ENCODE measurements around the gene N4BP2L2.

N4BP2L2 gene

GRCh38 chr13:32409001-32409313 lies 129.6 kb downstream of the N4BP2L2 start:
- WGBS, 2 experiments (ENCODE audit: insufficient coverage in 2 of 2): 83% methylated on average over 1 of the region's 6 CpGs; no CpG with 5 or more reads in 1 of the 2 experiments

GRCh38 chr13:32408296-32409000 lies 130.1 kb downstream of the N4BP2L2 start:
- Histone ChIP-seq H3K36me3 (ENCODE audit: control insufficient read depth, insufficient read depth, low read length) (no peaks in the 10 kb centered on the region), H3K27ac (ENCODE audit: low read depth, low read length, severe bottlenecking) (no peak overlapping the region), H3K9me3 (ENCODE audit: control insufficient read depth, low read length) (no peaks in the 10 kb centered on the region), H3K4me3 (ENCODE audit: extremely low read depth, insufficient read depth, low read length, poor library complexity, severe bottlenecking) (no peak overlapping the region), H3K4me1 (ENCODE audit: control insufficient read depth, insufficient read depth, low read length, poor library complexity, severe bottlenecking) (peaks cover 7% of the 10 kb centered on the region)
- WGBS, 2 experiments (ENCODE audit: insufficient coverage in 2 of 2): 90% methylated on average over 3 to 5 of the region's 9 CpGs

More at GRCh38 chr13:32409001-32409313, 129.6 kb downstream of the N4BP2L2 start:
- peaks cover 7% of the 10 kb centered on the region for H3K4me1 ChIP-seq (ENCODE audit: control insufficient read depth, insufficient read depth, low read length, poor library complexity, severe bottlenecking)
- H3K4me3 ChIP-seq (ENCODE audit: extremely low read depth, insufficient read depth, low read length, poor library complexity, severe bottlenecking): no peak overlapping the region
- no peaks in the 10 kb centered on the region for H3K9me3 ChIP-seq (ENCODE audit: control insufficient read depth, low read length)
- no peak overlapping the region for H3K27ac ChIP-seq (ENCODE audit: low read depth, low read length, severe bottlenecking)
- no peaks in the 10 kb centered on the region for H3K36me3 ChIP-seq (ENCODE audit: control insufficient read depth, insufficient read depth, low read length)

GRCh38 chr13:32407854-32408253 lies 130.7 kb downstream of the N4BP2L2 start:
- 84 to 91% methylated on average over 5 of the region's 6 CpGs for WGBS, 2 experiments (ENCODE audit: insufficient coverage in 2 of 2)
- H3K9me3 ChIP-seq (ENCODE audit: control insufficient read depth, low read length): no peaks in the 10 kb centered on the region
- H3K27ac ChIP-seq (ENCODE audit: low read depth, low read length, severe bottlenecking): no peak overlapping the region
- no peak overlapping the region for H3K4me3 ChIP-seq (ENCODE audit: extremely low read depth, insufficient read depth, low read length, poor library complexity, severe bottlenecking)
- peaks cover 7% of the 10 kb centered on the region for H3K4me1 ChIP-seq (ENCODE audit: control insufficient read depth, insufficient read depth, low read length, poor library complexity, severe bottlenecking)
- H3K36me3 ChIP-seq (ENCODE audit: control insufficient read depth, insufficient read depth, low read length): no peaks in the 10 kb centered on the region

- 96 to 100% methylated on average over 1 to 3 of the region's 4 CpGs for WGBS, 2 experiments (ENCODE audit: insufficient coverage in 2 of 2)
- no peak overlapping the region for H3K4me3 ChIP-seq (ENCODE audit: extremely low read depth, insufficient read depth, low read length, poor library complexity, severe bottlenecking)
- no peak overlapping the region for H3K27ac ChIP-seq (ENCODE audit: low read depth, low read length, severe bottlenecking)
- no peaks in the 10 kb centered on the region for H3K9me3 ChIP-seq (ENCODE audit: control insufficient read depth, low read length)
- peaks cover 3% of the 10 kb centered on the region for H3K36me3 ChIP-seq (ENCODE audit: control insufficient read depth, insufficient read depth, low read length)
- no peaks in the 10 kb centered on the region for H3K4me1 ChIP-seq (ENCODE audit: control insufficient read depth, insufficient read depth, low read length, poor library complexity, severe bottlenecking)
These were observed 135.5 kb downstream of the N4BP2L2 start for GRCh38 chr13:32403108-32403507.

GRCh38 chr13:32391101-32391619 lies 147.4 kb downstream of the N4BP2L2 start:
- Histone ChIP-seq H3K4me3 (ENCODE audit: extremely low read depth, insufficient read depth, low read length, poor library complexity, severe bottlenecking) (no peak overlapping the region), H3K36me3 (ENCODE audit: control insufficient read depth, insufficient read depth, low read length) (peaks cover 5% of the 10 kb centered on the region), H3K9me3 (ENCODE audit: control insufficient read depth, low read length) (no peaks in the 10 kb centered on the region), H3K27ac (ENCODE audit: low read depth, low read length, severe bottlenecking) (no peak overlapping the region), H3K4me1 (ENCODE audit: control insufficient read depth, insufficient read depth, low read length, poor library complexity, severe bottlenecking) (no peaks in the 10 kb centered on the region)
- 60 to 66% methylated on average over 3 to 4 of the region's 4 CpGs for WGBS, 2 experiments (ENCODE audit: insufficient coverage in 2 of 2)

- Histone ChIP-seq H3K4me3 (ENCODE audit: extremely low read depth, insufficient read depth, low read length, poor library complexity, severe bottlenecking) (no peak overlapping the region), H3K4me1 (ENCODE audit: control insufficient read depth, insufficient read depth, low read length, poor library complexity, severe bottlenecking) (no peaks in the 10 kb centered on the region), H3K9me3 (ENCODE audit: control insufficient read depth, low read length) (no peaks in the 10 kb centered on the region), H3K27ac (ENCODE audit: low read depth, low read length, severe bottlenecking) (no peak overlapping the region), H3K36me3 (ENCODE audit: control insufficient read depth, insufficient read depth, low read length) (peaks cover 9% of the 10 kb centered on the region)
- no CpG with 5 or more reads among the region's 1 CpG for WGBS, 2 experiments (ENCODE audit: insufficient coverage in 2 of 2)
These were observed 148.1 kb downstream of the N4BP2L2 start for GRCh38 chr13:32390484-32390883.

GRCh38 chr13:32390048-32390447 lies 148.5 kb downstream of the N4BP2L2 start:
- no CpG with 5 or more reads among the region's 4 CpGs for WGBS, 2 experiments (ENCODE audit: insufficient coverage in 2 of 2)
- H3K27ac ChIP-seq (ENCODE audit: low read depth, low read length, severe bottlenecking): no peak overlapping the region
- H3K9me3 ChIP-seq (ENCODE audit: control insufficient read depth, low read length): no peaks in the 10 kb centered on the region
- no peaks in the 10 kb centered on the region for H3K4me1 ChIP-seq (ENCODE audit: control insufficient read depth, insufficient read depth, low read length, poor library complexity, severe bottlenecking)
- H3K4me3 ChIP-seq (ENCODE audit: extremely low read depth, insufficient read depth, low read length, poor library complexity, severe bottlenecking): no peak overlapping the region
- H3K36me3 ChIP-seq (ENCODE audit: control insufficient read depth, insufficient read depth, low read length): peaks cover 10% of the 10 kb centered on the region

GRCh38 chr13:32385410-32385809 lies 153.2 kb downstream of the N4BP2L2 start:
- Histone ChIP-seq H3K4me3 (ENCODE audit: extremely low read depth, insufficient read depth, low read length, poor library complexity, severe bottlenecking) (no peak overlapping the region), H3K9me3 (ENCODE audit: control insufficient read depth, low read length) (no peaks in the 10 kb centered on the region), H3K4me1 (ENCODE audit: control insufficient read depth, insufficient read depth, low read length, poor library complexity, severe bottlenecking) (no peaks in the 10 kb centered on the region), H3K36me3 (ENCODE audit: control insufficient read depth, insufficient read depth, low read length) (peaks cover 23% of the 10 kb centered on the region), H3K27ac (ENCODE audit: low read depth, low read length, severe bottlenecking) (no peak overlapping the region)

GRCh38 chr13:32384702-32385101 lies 153.9 kb downstream of the N4BP2L2 start:
- Histone ChIP-seq H3K9me3 (ENCODE audit: control insufficient read depth, low read length) (no peaks in the 10 kb centered on the region), H3K27ac (ENCODE audit: low read depth, low read length, severe bottlenecking) (no peak overlapping the region), H3K4me1 (ENCODE audit: control insufficient read depth, insufficient read depth, low read length, poor library complexity, severe bottlenecking) (no peaks in the 10 kb centered on the region), H3K36me3 (ENCODE audit: control insufficient read depth, insufficient read depth, low read length) (peaks cover 27% of the 10 kb centered on the region), H3K4me3 (ENCODE audit: extremely low read depth, insufficient read depth, low read length, poor library complexity, severe bottlenecking) (no peak overlapping the region)
- 82 to 100% methylated on average over 1 to 2 of the region's 2 CpGs for WGBS, 2 experiments (ENCODE audit: insufficient coverage in 2 of 2)

GRCh38 chr13:32383836-32384618 lies 154.6 kb downstream of the N4BP2L2 start:
- H3K9me3 ChIP-seq (ENCODE audit: control insufficient read depth, low read length): no peaks in the 10 kb centered on the region
- 85 to 92% methylated on average over 4 to 5 of the region's 5 CpGs for WGBS, 2 experiments (ENCODE audit: insufficient coverage in 2 of 2)

More at GRCh38 chr13:32383836-32384618, 154.6 kb downstream of the N4BP2L2 start:
- Histone ChIP-seq H3K4me1 (ENCODE audit: control insufficient read depth, insufficient read depth, low read length, poor library complexity, severe bottlenecking) (no peaks in the 10 kb centered on the region), H3K4me3 (ENCODE audit: extremely low read depth, insufficient read depth, low read length, poor library complexity, severe bottlenecking) (no peak overlapping the region), H3K36me3 (ENCODE audit: control insufficient read depth, insufficient read depth, low read length) (peaks cover 28% of the 10 kb centered on the region), H3K27ac (ENCODE audit: low read depth, low read length, severe bottlenecking) (no peak overlapping the region)

Measured in mesodermal cell (in vitro differentiated cells).